Retinal pigment epithelial cell (primary cell): ENCODE data around the gene IBA57.
"Not testable (repeated sequence)": the region's sequence is repeated elsewhere in the genome, so short reads cannot be mapped to it uniquely, and the experiment has no call there.

Experiments
- DNase-seq: peaks from one replicate; pipeline ENCODE4 v3.0.0-alpha.2; 2010; ENCODE audit warnings: low read depth
- H3K4me3 ChIP-seq: 2 replicates; pipeline ENCODE4 v1.5.1; 2011; ENCODE audit warnings: mild to moderate bottlenecking, low read length, control low read depth, moderate library complexity
- TF ChIP-seq, protein P1 (sequence below): conservative IDR thresholded peaks from 2 replicates; pipeline ENCODE4 v1.5.1; 2011; ENCODE audit warnings: low read depth, low read length, control low read depth, inconsistent platforms

Gene IBA57

DNA sequence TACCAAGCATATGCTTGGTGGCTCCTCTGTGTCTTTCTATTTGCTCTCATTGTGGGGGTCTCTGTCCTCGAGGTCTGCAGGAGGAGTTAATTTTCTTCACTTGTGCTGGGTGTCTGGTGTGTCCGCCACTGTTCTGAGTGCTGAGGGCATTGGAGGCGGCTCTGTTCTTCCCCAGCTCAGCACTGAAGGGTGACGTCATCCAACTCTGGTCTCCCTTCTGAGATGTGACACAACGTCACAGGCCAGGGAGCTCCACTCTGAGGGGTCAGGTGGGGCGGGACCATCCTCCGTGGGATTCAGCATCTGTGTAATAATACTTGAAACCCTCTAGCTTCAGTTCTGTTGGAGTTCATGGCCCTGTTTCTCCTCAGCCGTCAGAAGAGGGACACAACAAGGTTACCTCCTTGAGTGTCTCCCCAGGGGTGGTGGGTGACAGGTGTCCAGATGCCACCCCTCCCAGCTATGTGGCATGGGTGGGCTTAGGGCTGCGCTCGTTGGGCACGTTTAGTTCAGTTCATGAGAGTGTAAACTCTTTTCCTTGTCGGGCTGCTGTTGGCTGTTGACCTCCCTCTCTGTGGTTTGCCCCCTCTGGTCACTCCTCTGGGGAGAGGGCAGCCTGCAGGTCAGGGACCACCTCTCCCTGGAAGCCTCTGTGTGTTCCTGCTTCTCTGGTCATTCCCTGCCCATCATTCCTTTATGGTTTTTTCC lies 3.1 kb downstream of the IBA57 start:
- TF ChIP-seq, protein P1, sequence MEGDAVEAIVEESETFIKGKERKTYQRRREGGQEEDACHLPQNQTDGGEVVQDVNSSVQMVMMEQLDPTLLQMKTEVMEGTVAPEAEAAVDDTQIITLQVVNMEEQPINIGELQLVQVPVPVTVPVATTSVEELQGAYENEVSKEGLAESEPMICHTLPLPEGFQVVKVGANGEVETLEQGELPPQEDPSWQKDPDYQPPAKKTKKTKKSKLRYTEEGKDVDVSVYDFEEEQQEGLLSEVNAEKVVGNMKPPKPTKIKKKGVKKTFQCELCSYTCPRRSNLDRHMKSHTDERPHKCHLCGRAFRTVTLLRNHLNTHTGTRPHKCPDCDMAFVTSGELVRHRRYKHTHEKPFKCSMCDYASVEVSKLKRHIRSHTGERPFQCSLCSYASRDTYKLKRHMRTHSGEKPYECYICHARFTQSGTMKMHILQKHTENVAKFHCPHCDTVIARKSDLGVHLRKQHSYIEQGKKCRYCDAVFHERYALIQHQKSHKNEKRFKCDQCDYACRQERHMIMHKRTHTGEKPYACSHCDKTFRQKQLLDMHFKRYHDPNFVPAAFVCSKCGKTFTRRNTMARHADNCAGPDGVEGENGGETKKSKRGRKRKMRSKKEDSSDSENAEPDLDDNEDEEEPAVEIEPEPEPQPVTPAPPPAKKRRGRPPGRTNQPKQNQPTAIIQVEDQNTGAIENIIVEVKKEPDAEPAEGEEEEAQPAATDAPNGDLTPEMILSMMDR = no peak
- DNase-seq = no peak
- H3K4me3 ChIP-seq = no peak overlapping the region

DNA sequence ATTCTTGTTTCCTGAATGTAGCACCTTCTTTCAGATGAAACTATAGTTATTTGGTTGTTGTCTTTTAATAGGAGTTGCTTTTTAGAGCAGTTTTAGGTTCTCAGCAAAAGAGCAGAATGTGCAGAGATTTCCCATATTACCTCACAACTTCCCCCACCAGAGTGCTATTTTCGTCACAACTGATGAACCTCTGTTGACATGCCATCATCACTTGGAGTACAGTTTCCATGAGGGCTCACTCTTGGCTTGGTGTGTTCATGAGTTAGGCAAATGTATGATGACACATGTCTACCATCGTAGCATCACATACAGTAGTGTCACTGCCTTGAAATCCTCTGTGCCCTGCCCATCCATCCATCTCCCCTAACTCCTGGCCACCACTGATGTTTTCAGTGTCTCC lies 3.7 kb downstream of the IBA57 start:
- no peak overlapping the region for H3K4me3 ChIP-seq
- no peak for DNase-seq
- TF ChIP-seq, protein P1 = no peak

DNA sequence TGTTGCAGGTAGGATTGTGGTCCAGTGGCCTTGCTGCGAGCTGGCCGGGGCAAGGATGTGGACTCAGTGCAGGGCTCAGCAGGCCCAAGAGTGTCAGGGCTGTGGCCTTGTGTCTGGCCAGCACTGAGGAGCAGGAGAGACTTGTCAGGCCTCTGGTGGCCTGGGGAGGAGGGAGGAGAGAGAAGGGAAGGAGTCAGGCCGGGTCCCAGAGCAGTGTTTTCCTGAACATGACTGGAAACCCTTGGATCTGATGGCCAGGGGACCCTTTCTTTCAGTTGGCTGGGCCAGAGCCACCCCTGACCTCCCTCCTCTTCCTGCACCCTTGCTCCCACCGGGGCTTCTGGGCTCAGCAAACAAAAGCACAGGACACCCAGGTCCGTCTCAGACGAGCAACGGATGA lies 5.1 kb downstream of the IBA57 start:
- TF ChIP-seq, protein P1 = no peak
- DNase-seq = no peak
- H3K4me3 ChIP-seq = no peak overlapping the region

DNA sequence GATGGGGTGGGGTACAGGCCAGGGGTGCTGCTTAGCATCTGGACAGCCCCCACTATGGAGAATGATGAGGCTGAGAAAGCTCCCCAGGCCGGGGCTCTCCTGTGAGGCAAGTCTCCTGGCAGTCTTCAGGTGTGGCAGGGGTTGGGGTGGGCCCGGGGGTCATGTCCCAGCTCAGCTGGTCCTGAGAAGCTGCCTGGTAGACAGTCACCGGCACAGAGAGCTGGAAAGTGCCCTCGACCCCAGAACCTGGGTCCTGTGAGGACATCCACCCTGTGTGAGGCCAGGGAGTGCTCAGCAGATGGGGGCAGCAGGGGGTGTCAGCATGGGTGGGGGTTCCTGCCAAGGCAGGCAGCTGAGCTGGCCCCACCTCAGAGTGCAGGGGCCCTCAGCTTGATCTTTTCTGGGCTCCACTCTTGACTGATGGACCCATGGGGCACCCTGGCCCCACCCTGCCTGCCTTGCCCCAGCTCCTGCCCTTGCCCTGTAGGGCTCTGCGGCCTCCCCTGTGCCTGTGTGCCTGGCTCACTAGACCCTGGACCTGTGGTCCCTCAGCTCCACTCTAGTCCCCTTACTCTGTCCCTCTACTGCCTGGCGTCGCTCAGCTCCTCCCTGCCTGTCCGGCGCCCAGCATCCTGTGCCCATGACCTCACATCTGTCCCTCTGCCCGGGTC lies 5.8 kb downstream of the IBA57 start:
- DNase-seq = no peak
- TF ChIP-seq, protein P1 = no peak
- no peak overlapping the region for H3K4me3 ChIP-seq

DNA sequence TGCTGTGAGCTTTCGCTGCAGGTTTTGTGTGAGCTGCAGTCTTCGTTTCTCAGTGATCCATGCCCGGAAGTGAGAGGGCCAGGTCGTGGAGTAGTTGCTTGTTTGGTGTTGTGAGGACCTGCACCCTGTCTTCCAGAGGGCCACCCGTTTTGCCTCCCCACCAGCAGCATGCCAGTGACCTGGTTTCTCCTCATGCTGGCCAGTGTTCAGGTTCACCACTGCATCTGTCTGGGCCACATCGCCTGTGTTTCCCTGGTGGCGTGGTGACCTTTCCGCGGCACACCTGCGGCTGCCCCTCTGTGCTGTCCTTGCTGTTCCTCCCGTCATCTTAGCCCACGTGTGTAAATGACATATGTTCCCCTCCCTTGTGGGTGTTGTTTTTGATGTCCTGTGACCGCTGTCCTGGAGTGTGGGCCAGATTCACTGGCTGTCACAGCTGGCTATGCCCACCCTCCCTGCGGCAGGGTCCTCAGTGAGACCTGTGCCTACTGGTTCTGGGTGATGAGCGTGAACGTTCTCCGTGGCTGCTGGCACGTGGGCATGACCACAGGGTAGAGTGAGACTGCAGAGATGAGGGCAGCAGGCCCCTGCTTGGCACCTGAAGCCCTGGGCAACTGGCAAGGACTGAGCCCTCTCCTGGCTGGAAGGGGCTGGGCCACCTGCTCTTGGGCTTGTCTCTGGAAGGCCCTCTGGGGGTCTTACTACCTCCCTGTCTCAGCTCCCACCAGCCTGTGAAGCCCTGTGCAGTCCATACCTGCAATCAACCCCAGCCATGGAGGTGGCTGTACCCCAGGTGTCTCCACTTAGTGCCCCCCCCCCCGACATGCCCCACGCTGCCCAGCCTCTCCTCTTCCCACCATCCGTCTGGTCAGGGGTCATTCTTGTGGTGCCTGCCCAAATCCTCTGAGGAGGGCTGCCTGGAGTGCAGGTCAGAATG lies 7.3 kb downstream of the IBA57 start:
- H3K4me3 ChIP-seq = no peak overlapping the region
- no peak for DNase-seq
- TF ChIP-seq, protein P1 = no peak

DNA sequence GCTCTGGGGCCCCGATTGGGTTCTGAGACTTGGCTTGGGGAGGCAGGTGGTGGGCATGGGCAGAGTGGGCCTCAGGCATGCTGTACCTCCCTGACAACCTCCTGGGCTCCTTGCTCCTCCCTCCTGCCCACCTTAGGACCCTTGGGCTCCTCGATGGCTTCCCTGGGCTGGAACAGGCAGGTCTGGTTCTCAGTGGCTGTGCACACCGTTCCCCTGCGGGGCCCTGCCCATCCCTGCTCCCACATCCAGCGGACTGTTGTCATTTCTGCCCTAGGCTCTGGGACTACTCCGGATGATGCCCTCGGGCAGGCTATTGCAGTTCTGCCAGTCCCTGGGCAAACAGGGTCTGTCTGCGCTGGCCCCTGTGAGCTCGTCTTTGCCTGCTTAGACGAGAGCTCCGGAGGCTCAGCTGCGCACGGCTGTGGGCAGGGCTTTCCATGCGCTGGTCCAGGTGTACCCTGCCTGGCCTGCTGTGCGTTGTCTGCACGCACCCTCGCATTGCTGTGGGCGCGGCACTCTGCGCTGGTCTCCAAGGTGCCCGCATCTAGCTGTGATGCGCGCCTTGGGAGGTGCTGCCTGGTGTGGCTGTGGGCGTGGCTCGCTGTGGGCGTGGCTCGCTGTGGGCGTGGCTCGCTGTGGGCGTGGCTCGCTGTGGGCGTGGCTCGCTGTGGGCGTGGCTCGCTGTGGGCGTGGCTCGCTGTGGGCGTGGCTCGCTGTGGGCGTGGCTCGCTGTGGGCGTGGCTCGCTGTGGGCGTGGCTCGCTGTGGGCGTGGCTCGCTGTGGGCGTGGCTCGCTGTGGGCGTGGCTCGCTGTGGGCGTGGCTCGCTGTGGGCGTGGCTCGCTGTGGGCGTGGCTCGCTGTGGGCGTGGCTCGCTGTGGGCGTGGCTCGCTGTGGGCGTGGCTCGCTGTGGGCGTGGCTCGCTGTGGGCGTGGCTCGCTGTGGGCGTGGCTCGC lies 8.2 kb downstream of the IBA57 start:
- not testable (repeated sequence) for DNase-seq, H3K4me3 ChIP-seq
